ENCODE measurements around the gene TYW1B.
"Not testable (repeated sequence)": the region's sequence is repeated elsewhere in the genome, so short reads cannot be mapped to it uniquely, and the experiment has no call there.

The TYW1B gene

GRCh38 chr7:72754312-72754711 lies 73.7 kb downstream of the TYW1B start:
- no peak for DNase-seq (ENCODE audit: low spot score)

- DNase-seq (ENCODE audit: low spot score), result no peak
These were observed 74.2 kb downstream of the TYW1B start for GRCh38 chr7:72753781-72754180.

DNA sequence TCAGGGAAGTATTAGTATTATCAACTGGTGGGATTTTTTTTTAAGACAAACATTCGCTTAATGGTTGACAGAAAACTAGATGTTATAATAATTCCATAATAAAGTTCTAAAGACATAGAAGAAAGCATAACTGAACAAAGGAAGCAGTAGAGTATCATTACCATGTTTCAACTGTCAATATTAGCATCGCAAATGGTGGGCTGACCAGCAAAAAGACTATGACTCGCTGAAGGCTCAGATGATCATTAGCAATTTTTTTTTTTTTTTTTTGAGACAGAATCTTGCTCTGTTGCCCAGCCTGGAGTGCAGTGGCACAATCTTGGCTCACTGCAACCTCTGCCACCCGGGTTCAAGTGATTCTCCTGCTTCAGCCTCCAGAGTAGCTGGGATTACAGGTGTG lies 74.8 kb downstream of the TYW1B start:
- not testable (repeated sequence) for DNase-seq (ENCODE audit: low spot score)

GRCh38 chr7:72751978-72752377 lies 76.0 kb downstream of the TYW1B start:
- DNase-seq (ENCODE audit: low spot score), result no peak

- no peak for DNase-seq (ENCODE audit: low spot score)
These were observed 76.6 kb downstream of the TYW1B start for GRCh38 chr7:72751378-72751777.

GRCh38 chr7:72748649-72749048 lies 79.4 kb downstream of the TYW1B start:
- not testable (repeated sequence) for DNase-seq (ENCODE audit: low spot score)

GRCh38 chr7:72744244-72744926 lies 83.6 kb downstream of the TYW1B start:
- not testable (repeated sequence) for DNase-seq (ENCODE audit: low spot score)

DNA sequence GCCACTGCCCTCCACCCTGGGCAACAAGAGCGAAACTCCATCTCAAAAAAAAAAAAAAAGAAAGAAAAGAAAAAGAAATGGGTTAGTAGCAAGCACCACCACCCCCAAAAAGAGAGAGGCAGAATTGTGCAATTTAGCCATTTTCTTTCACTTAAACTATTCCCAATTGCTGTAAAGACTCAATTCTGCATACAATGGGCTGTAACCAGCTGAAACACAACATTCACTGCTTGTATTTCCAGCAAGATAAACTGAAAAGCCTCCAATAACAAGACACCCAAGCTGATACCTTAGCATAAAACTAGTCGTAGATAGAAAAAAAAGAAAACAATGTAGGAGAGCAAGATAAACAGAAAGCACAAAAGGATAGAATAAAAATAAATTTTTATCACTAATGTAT lies 84.2 kb downstream of the TYW1B start:
- DNase-seq (ENCODE audit: low spot score), result not testable (repeated sequence)

DNA sequence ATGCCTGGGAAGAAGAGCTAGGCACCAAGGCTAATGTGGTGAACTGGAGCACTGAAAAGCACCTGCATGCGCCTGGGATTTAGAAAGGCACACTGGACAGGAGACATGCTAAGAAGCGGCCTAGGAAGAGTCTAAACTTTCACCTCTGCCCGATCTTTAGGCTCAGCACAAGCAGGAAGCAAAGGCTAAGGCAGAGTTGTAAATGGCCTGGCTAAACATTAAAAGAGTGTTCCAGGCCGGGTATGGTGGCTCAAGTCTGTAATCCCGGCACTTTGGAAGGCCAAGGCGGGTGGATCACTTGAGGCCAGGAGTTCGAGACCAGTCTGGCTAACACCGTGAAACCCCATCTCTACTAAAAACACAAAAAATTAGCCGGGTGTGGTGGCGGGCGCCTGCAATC lies 88.3 kb downstream of the TYW1B start:
- not testable (repeated sequence) for DNase-seq (ENCODE audit: low spot score)

GRCh38 chr7:72735855-72736254 lies 92.1 kb downstream of the TYW1B start:
- DNase-seq (ENCODE audit: low spot score), result not testable (repeated sequence)

GRCh38 chr7:72730815-72731214 lies 97.2 kb downstream of the TYW1B start:
- not testable (repeated sequence) for DNase-seq (ENCODE audit: low spot score)

DNA sequence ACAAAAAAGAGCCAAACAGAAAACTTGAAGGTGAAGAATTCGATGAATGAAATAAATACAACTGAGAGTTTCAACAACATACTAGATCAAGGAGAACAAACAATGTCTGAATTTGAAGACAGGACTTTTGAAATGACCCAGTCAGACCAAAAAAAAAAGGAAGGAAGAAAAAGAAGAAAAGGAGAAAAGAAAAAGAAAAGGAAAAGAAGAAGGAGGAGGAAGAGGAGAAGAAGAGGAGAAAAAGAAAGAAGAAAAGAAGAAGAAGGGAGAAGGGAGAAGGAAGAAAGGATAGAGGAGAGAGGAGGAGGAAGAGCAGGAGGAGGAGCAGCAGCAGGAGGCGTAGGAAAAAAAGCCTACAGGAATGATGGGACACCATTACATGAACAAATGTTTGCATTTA lies 97.6 kb downstream of the TYW1B start:
- DNase-seq (ENCODE audit: low spot score), result not testable (repeated sequence)

GRCh38 chr7:72729130-72729529 lies 98.9 kb downstream of the TYW1B start:
- not testable (repeated sequence) for DNase-seq (ENCODE audit: low spot score)

DNA sequence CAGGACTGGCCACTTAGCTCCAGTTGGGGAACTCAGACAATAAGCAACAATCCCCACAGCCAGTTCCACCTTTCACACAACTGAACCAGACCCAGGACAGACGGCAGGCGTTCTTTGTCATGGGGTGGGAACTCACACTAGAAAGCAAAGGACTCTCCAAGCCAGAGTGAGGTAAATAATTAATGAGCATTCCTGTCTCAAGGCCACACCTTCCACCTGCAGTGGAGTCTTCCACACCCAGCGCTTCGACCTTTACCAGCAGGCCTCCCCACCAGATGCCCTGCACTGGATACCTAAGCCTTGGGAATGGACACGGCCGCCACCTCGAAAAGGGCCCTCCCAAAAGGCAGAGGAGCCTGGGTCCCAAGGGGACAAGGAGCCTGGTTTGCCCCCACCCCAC lies 105.3 kb downstream of the TYW1B start:
- DNase-seq (ENCODE audit: low spot score), result not testable (repeated sequence)

DNA sequence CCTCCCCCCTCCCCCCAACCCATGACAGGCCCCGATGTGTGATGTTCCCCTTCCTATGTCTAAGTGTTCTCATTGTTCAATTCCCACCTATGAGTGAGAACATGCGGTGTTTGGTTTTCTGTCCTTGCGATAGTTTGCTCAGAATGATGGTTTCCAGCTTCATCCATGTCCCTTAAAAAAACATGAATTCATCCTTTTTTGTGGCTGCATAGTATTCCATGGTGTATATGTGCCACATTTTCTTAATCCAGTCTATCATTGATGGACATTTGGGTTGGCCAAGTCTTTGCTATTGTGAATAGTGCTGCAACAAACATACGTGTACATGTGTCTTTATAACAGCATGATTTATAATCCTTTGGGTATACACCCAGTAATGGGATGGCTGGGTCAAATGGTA lies 107.1 kb downstream of the TYW1B start:
- not testable (repeated sequence) for DNase-seq (ENCODE audit: low spot score)

- not testable (repeated sequence) for DNase-seq (ENCODE audit: low spot score)
These were observed 110.7 kb downstream of the TYW1B start for GRCh38 chr7:72717252-72717774.

- DNase-seq (ENCODE audit: low spot score), result not testable (repeated sequence)
These were observed 116.1 kb downstream of the TYW1B start for GRCh38 chr7:72711927-72712326.

GRCh38 chr7:72710983-72711382 lies 117.0 kb downstream of the TYW1B start:
- no peak for DNase-seq (ENCODE audit: low spot score)

- DNase-seq (ENCODE audit: low spot score), result no peak
These were observed 118.1 kb downstream of the TYW1B start for GRCh38 chr7:72709909-72710308.

GRCh38 chr7:72708371-72709050 lies 119.5 kb downstream of the TYW1B start:
- DNase-seq (ENCODE audit: low spot score), result not testable (repeated sequence)

DNA sequence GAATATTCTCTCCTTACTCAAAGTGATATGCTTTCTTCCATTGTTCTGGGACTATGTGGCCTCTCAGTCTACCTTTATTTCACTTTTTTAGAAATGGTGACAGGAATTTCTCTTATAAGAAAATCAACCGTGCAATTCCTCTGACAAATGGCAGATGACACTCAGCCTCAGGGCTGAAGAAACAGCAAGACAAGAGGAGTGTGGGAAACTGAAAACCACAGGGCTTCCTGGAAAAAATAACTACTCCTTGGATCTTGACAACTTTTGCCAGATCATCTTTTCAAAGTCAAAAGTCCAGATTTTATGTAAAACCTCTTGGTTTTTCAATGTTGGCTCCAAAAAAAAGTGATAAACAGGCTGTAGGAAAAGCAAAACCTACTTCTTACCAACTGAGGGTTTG lies 121.5 kb downstream of the TYW1B start:
- no peak for DNase-seq (ENCODE audit: low spot score)

GRCh38 chr7:72705693-72706092 lies 122.3 kb downstream of the TYW1B start:
- DNase-seq (ENCODE audit: low spot score), result not testable (repeated sequence)

DNA sequence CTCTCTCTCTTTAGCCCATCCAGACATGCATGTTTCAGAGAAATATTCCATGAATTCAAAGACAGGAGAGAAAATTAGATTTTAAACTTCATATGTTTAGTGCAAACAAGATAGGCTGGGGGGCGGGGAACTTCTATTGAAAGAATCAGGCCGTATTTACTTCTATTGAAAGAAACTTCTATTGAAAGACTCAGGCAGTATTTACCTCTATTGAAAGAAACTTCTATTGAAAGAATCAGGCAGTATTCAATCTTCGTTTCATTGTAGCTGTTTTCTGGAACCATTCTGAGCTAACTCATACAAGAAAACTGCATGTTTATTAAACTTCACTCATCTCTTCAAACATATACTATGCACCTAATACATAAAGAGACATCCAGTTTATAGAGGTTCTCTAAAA lies 123.1 kb downstream of the TYW1B start:
- no peak for DNase-seq (ENCODE audit: low spot score)
